A549 (cell line): Measurements from ENCODE around the gene TNRC6C.

Source experiments
- BHLHE40 ChIP-seq: IDR thresholded peaks from 2 replicates; pipeline ENCODE4 v1.6.1; 2012; ENCODE audit warnings: low read depth, low read length, inconsistent platforms
- CEBPB ChIP-seq, 2 experiments: fragments of >200 bp in 1 of 2; sonication (Bioruptor Twin) in 1 of 2; formaldehyde crosslinking in 1 of 2; IDR thresholded peaks; 2 replicates each; pipeline ENCODE4 v1.6.1; 2012 to 2016
- CTCF ChIP-seq: fragments of >200 bp; sonication (Bioruptor Twin); formaldehyde crosslinking; IDR thresholded peaks from 3 replicates; pipeline ENCODE4 v1.5.1; 2016
- EHMT2 ChIP-seq: fragments of 200-600 bp; sonication (generic); IDR thresholded peaks from 2 replicates; pipeline ENCODE4 v1.6.1; 2016; ENCODE audit warnings: antibody characterized with exemption, low read depth, mild to moderate bottlenecking, moderate library complexity
- FOSB ChIP-seq: fragments of 250-450 bp; sonication (Bioruptor Pico); IDR thresholded peaks from 2 replicates; pipeline ENCODE4 v1.5.0; 2020; ENCODE audit warnings: mild to moderate bottlenecking, moderate library complexity
- GATA3 ChIP-seq: IDR thresholded peaks from 2 replicates; pipeline ENCODE4 v1.6.1; 2012; ENCODE audit warnings: borderline replicate concordance
- MAZ ChIP-seq: fragments of 150-350 bp; IDR thresholded peaks from 2 replicates; pipeline ENCODE4 v1.6.1; 2014; ENCODE audit warnings: antibody characterized with exemption, low read depth, low read length, borderline replicate concordance
- NR3C1 ChIP-seq: fragments of >200 bp; sonication (Bioruptor Twin); formaldehyde crosslinking; IDR thresholded peaks from 3 replicates; pipeline ENCODE4 v1.6.1; 2017
- POLR2A ChIP-seq: IDR thresholded peaks from 2 replicates; pipeline ENCODE4 v1.6.1; 2012; ENCODE audit warnings: mild to moderate bottlenecking, low read length
- POLR2AphosphoS2 ChIP-seq: conservative IDR thresholded peaks from 2 replicates; pipeline ENCODE4 v1.6.1; 2012; ENCODE audit warnings: low read length, improper control_type of control experiment, inconsistent platforms
- RAD21 ChIP-seq, 2 experiments: fragments of >200 bp in 1 of 2; sonication (Bioruptor Twin) in 1 of 2; formaldehyde crosslinking in 1 of 2; IDR thresholded peaks in 1 of 2; conservative IDR thresholded peaks in 1 of 2; 2 replicates in 1 of 2; 3 replicates in 1 of 2; pipeline ENCODE4 v1.6.1; 2012 to 2018; ENCODE audit warnings: inconsistent platforms in 1 of 2
- REST ChIP-seq: fragments of 200-600 bp; sonication (generic); IDR thresholded peaks from 2 replicates; pipeline ENCODE4 v1.6.1; 2016; ENCODE audit warnings: antibody characterized with exemption, mild to moderate bottlenecking, moderate library complexity
- SMC3 ChIP-seq: fragments of >200 bp; sonication (Bioruptor Twin); formaldehyde crosslinking; IDR thresholded peaks from 3 replicates; pipeline ENCODE4 v1.6.1; 2018; ENCODE audit warnings: inconsistent platforms
- SREBF2 ChIP-seq: fragments of 450-650 bp; IDR thresholded peaks from 2 replicates; pipeline ENCODE4 v1.6.1; 2014; ENCODE audit warnings: mild to moderate bottlenecking, moderate library complexity

GRCh38 chr17:77959126-77959925 lies 823 bp downstream of the TNRC6C start:
- no peak for TF ChIP-seq CTCF
- no peak for TF ChIP-seq MAZ
- no peak for TF ChIP-seq FOSB (CRISPR knock-in tag)
- TF ChIP-seq REST = no peak
- TF ChIP-seq NR3C1 = no peak
- no peak for TF ChIP-seq SREBF2
- TF ChIP-seq CEBPB (IDR thresholded peaks at IDR 0.05) = no peak
- no peak for TF ChIP-seq POLR2AphosphoS2
- TF ChIP-seq POLR2A = no peak
- no peak for TF ChIP-seq RAD21 (conservative IDR thresholded peaks at IDR 0.05 in 1 of 2, IDR thresholded peaks at IDR 0.05 in 1 of 2)
- TF ChIP-seq SMC3 = no peak
- TF ChIP-seq EHMT2 = no peak
- no peak for TF ChIP-seq BHLHE40
- TF ChIP-seq GATA3 = no peak
